WI38 (cell line): ENCODE results near the gene POU2F2.

ENCODE experiments used
- H3K4me3 ChIP-seq: 2 replicates; pipeline ENCODE4 v1.5.1; 2011; ENCODE audit warnings: low read depth, mild to moderate bottlenecking, control low read depth, low read length
- CTCF ChIP-seq: IDR thresholded peaks from 2 replicates; pipeline ENCODE4 v1.5.1; 2012; ENCODE audit warnings: low read depth, mild to moderate bottlenecking, control low read depth, low read length

Gene POU2F2

GRCh38 chr19:42154471-42155323 lies 22.5 kb upstream of the POU2F2 start:
- no peak overlapping the region for H3K4me3 ChIP-seq
- TF ChIP-seq CTCF = no peak

- H3K4me3 ChIP-seq = no peak overlapping the region
- TF ChIP-seq CTCF = no peak
Measured at GRCh38 chr19:42153672-42154433, 21.6 kb upstream of the POU2F2 start.

- TF ChIP-seq CTCF = no peak
- no peak overlapping the region for H3K4me3 ChIP-seq
Measured at GRCh38 chr19:42152910-42153671, 20.8 kb upstream of the POU2F2 start.

- TF ChIP-seq CTCF = no peak
- no peak overlapping the region for H3K4me3 ChIP-seq
Measured at GRCh38 chr19:42151782-42152684, 19.8 kb upstream of the POU2F2 start.

GRCh38 chr19:42150911-42151361 lies 18.7 kb upstream of the POU2F2 start:
- no peak for TF ChIP-seq CTCF
- no peak overlapping the region for H3K4me3 ChIP-seq

GRCh38 chr19:42150364-42150763 lies 18.1 kb upstream of the POU2F2 start:
- TF ChIP-seq CTCF = no peak

More at GRCh38 chr19:42150364-42150763, 18.1 kb upstream of the POU2F2 start:
- H3K4me3 ChIP-seq = no peak overlapping the region
